Neuronal stem cell (in vitro differentiated cells): ENCODE data around the gene ALG3.

Experiments used
- DNase-seq: peaks from one replicate; pipeline ENCODE4 v3.0.0-alpha.2; 2013; ENCODE audit warnings: low spot score
- H2AFZ ChIP-seq: one replicate; pipeline ENCODE4 v1.6.1; 2013; ENCODE audit warnings: mild to moderate bottlenecking, low read length, inconsistent platforms
- H2AK5ac ChIP-seq: 2 replicates; pipeline ENCODE4 v1.6.1; 2013; ENCODE audit warnings: low read depth, mild to moderate bottlenecking, inconsistent platforms, low read length, moderate library complexity, mixed read lengths
- H2BK120ac ChIP-seq: 2 replicates; pipeline ENCODE4 v1.6.1; 2013; ENCODE audit warnings: low read depth, mild to moderate bottlenecking, inconsistent platforms, low read length, moderate library complexity, mixed read lengths
- H2BK12ac ChIP-seq: one replicate; pipeline ENCODE4 v1.6.1; 2013; ENCODE audit warnings: low read length, inconsistent platforms
- H2BK15ac ChIP-seq: 2 replicates; pipeline ENCODE4 v1.6.1; 2013; ENCODE audit warnings: mild to moderate bottlenecking, low read length, inconsistent platforms, mixed read lengths
- H2BK5ac ChIP-seq: one replicate; pipeline ENCODE4 v1.6.1; 2013; ENCODE audit warnings: inconsistent platforms, mild to moderate bottlenecking, low read length, moderate library complexity
- H3K14ac ChIP-seq: one replicate; pipeline ENCODE4 v1.6.1; 2013; ENCODE audit warnings: low read length, inconsistent platforms
- H3K18ac ChIP-seq: 2 replicates; pipeline ENCODE4 v1.6.1; 2013; ENCODE audit warnings: low read length, inconsistent platforms
- H3K23ac ChIP-seq: 2 replicates; pipeline ENCODE4 v1.6.1; 2013; ENCODE audit warnings: low read depth, mild to moderate bottlenecking, mixed read lengths, low read length, inconsistent platforms; ENCODE audit not compliant: poor library complexity
- H3K27ac ChIP-seq: replicated peaks from 3 replicates; pipeline ENCODE4 v1.5.1; 2013; ENCODE audit warnings: low read length, inconsistent platforms
- H3K27me3 ChIP-seq, 3 experiments: 2 replicates each; pipeline ENCODE4 v1.6.1; 2013; ENCODE audit warnings: low read length in 3 of 3, mild to moderate bottlenecking in 2 of 3, inconsistent platforms in 1 of 3, low read depth in 1 of 3, mixed read lengths in 1 of 3, moderate library complexity in 1 of 3; ENCODE audit not compliant: control insufficient read depth in 3 of 3, insufficient read depth in 3 of 3
- H3K36me3 ChIP-seq, 2 donors: replicated peaks in 1 of 2; 2 replicates each; pipeline ENCODE4 v1.6.1; 2013; ENCODE audit warnings: low read length in 2 of 2; ENCODE audit not compliant: control insufficient read depth in 2 of 2, insufficient read depth in 2 of 2
- H3K4ac ChIP-seq: 2 replicates; pipeline ENCODE4 v1.6.1; 2013; ENCODE audit warnings: inconsistent platforms, mild to moderate bottlenecking, low read length, moderate library complexity
- H3K4me1 ChIP-seq, 2 donors: 1 replicate in 1 of 2; 2 replicates in 1 of 2; pipeline ENCODE4 v1.6.1; 2013; ENCODE audit warnings: low read length in 2 of 2, low read depth in 1 of 2; ENCODE audit not compliant: control insufficient read depth in 2 of 2, insufficient read depth in 1 of 2
- H3K4me2 ChIP-seq: one replicate; pipeline ENCODE4 v1.6.1; 2013; ENCODE audit warnings: mild to moderate bottlenecking, low read length, inconsistent platforms; ENCODE audit not compliant: insufficient read depth, poor library complexity, severe bottlenecking
- H3K4me3 ChIP-seq, 2 donors: 2 replicates each; pipeline ENCODE4 v1.5.1; 2013; ENCODE audit warnings: low read length in 2 of 2, mild to moderate bottlenecking in 2 of 2, inconsistent platforms in 1 of 2, moderate library complexity in 1 of 2
- H3K79me1 ChIP-seq: one replicate; pipeline ENCODE4 v1.6.1; 2013; ENCODE audit warnings: low read depth, mild to moderate bottlenecking, inconsistent platforms, low read length, moderate library complexity
- H3K9ac ChIP-seq: one replicate; pipeline ENCODE4 v1.6.1; 2013; ENCODE audit warnings: mild to moderate bottlenecking, low read depth, low read length, inconsistent platforms; ENCODE audit not compliant: poor library complexity
- H3K9me3 ChIP-seq, 2 donors: replicated peaks in 1 of 2; 2 replicates each; pipeline versions ENCODE3 to v1.6.1; 2013; ENCODE audit warnings: low read length in 2 of 2, mild to moderate bottlenecking in 2 of 2, inconsistent platforms in 1 of 2, low read depth in 1 of 2, mixed read lengths in 1 of 2, moderate library complexity in 1 of 2; ENCODE audit not compliant: control insufficient read depth in 2 of 2, insufficient read depth in 1 of 2
- H4K8ac ChIP-seq: one replicate; pipeline ENCODE4 v1.6.1; 2013; ENCODE audit warnings: low read depth, mild to moderate bottlenecking, inconsistent platforms, low read length, moderate library complexity
- H4K91ac ChIP-seq: one replicate; pipeline ENCODE4 v1.6.1; 2013; ENCODE audit warnings: low read length, low read depth, mild to moderate bottlenecking, inconsistent platforms; ENCODE audit not compliant: poor library complexity
- WGBS, 2 donors: extraction: QIAGEN DNeasy Blood & Tissue Kit; methylation state at CpG; one replicate each; pipeline ENCODE4 v1.1.7; 2013; ENCODE audit warnings: missing lambda C conversion rate in 2 of 2, mixed read lengths in 1 of 2; ENCODE audit not compliant: insufficient read length in 2 of 2, insufficient replicate concordance in 1 of 2; ENCODE audit errors: extremely low coverage in 2 of 2; 5-methylcytosine and 5-hydroxymethylcytosine counted together

Gene ALG3

DNA sequence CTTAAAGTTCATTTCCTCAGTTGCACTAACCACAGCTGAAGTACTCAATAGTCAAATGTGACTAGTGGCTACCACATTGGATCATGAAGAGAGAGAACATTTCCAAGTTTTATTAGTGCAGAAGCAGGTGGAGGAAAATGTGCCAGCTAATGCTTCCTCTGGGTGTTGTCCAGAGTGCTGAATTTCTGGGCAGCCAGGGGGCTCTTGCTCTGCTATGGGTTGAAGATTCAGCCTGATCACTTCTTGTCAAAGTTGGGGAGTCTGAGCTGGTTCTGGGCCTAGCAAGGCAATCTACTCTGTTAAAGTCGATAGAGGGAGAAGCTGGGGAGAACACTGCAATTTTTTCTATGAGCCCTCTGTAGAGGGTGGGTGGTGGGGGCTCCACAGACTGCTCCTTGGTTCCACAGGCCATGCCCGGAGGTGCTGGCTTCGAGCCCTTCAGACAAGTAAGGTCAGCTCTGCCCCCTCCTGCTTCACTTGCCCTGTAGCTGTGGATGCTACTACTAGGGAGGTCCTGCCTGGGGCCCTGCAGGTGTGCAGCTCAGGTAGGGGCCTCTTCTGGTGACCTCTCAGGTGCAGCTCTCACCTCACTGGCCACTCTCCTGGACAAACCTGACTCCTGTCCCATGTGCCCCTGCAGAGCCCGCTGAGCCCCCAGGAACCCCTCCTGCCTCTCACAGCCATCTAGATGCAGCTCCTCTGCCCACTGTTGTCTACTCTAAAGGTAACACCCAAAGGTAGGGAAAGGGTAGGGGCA is 8.2 kb downstream of the ALG3 start:
- WGBS, 2 donors: no CpG with 5 or more reads among the region's 4 CpGs
- no peak for DNase-seq
- no peak overlapping the region for H3K14ac ChIP-seq
- no peak overlapping the region for H2BK12ac ChIP-seq
- H3K9me3 ChIP-seq: no peaks in the 10 kb centered on the region
- H3K4me1 ChIP-seq: peaks cover 0 to 1% of the 10 kb centered on the region in 2 donors
- H2AK5ac ChIP-seq: no peak overlapping the region
- H3K4me2 ChIP-seq: no peak overlapping the region
- no peak overlapping the region for H3K9ac ChIP-seq
- H3K27me3 ChIP-seq: peaks cover 0 to 28% (median 0%) of the 10 kb centered on the region in 3 experiments
- no peak overlapping the region for H4K91ac ChIP-seq
- no peak overlapping the region for H3K23ac ChIP-seq
- H2AFZ ChIP-seq: no peak overlapping the region
- H3K27ac ChIP-seq: no peak overlapping the region
- H4K8ac ChIP-seq: no peak overlapping the region
- no peak overlapping the region for H3K18ac ChIP-seq
- H2BK5ac ChIP-seq: no peak overlapping the region
- H2BK15ac ChIP-seq: no peak overlapping the region
- H2BK120ac ChIP-seq: no peak overlapping the region
- peaks cover 29 to 40% of the 10 kb centered on the region in 2 donors for H3K36me3 ChIP-seq
- no peak overlapping the region for H3K4me3 ChIP-seq
- H3K4ac ChIP-seq: no peak overlapping the region
- H3K79me1 ChIP-seq: peaks cover 5% of the 10 kb centered on the region

- WGBS, 2 donors: no CpG with 5 or more reads among the region's 7 CpGs
- peak overlapping the region; percentile 30 for H3K9ac ChIP-seq
Observed at GRCh38 chr3:184239708-184240107, 9.1 kb downstream of the ALG3 start.

GRCh38 chr3:184239221-184239620 is 9.5 kb downstream of the ALG3 start:
- H3K4me2 ChIP-seq: no peak overlapping the region
- no peak overlapping the region for H2BK15ac ChIP-seq
- H3K27me3 ChIP-seq: peaks cover 0 to 41% (median 0%) of the 10 kb centered on the region in 3 experiments
- H2AFZ ChIP-seq: no peak overlapping the region
- no peak overlapping the region for H4K91ac ChIP-seq
- no peak overlapping the region for H2BK5ac ChIP-seq
- H3K9ac ChIP-seq: no peak overlapping the region
- no peaks in the 10 kb centered on the region for H3K9me3 ChIP-seq
- peaks cover 16 to 26% of the 10 kb centered on the region in 2 donors for H3K36me3 ChIP-seq
- peaks cover 5% of the 10 kb centered on the region for H3K79me1 ChIP-seq
- no peak overlapping the region for H2AK5ac ChIP-seq
- DNase-seq: no peak
- H3K23ac ChIP-seq: peak overlapping the region; percentile 44
- no peak overlapping the region for H3K27ac ChIP-seq
- H2BK120ac ChIP-seq: no peak overlapping the region
- no peak overlapping the region for H3K18ac ChIP-seq
- peaks cover 0 to 1% of the 10 kb centered on the region in 2 donors for H3K4me1 ChIP-seq
- H3K14ac ChIP-seq: no peak overlapping the region
- WGBS, 2 donors: no CpG with 5 or more reads among the region's 8 CpGs
- no peak overlapping the region for H3K4ac ChIP-seq
- no peak overlapping the region for H4K8ac ChIP-seq
- no peak overlapping the region for H3K4me3 ChIP-seq
- H2BK12ac ChIP-seq: no peak overlapping the region

More at GRCh38 chr3:184239708-184240107, 9.1 kb downstream of the ALG3 start:
- H3K4me2 ChIP-seq: no peak overlapping the region
- H3K9me3 ChIP-seq: no peaks in the 10 kb centered on the region
- H4K91ac ChIP-seq: no peak overlapping the region
- H3K27me3 ChIP-seq: peaks cover 0 to 36% (median 0%) of the 10 kb centered on the region in 3 experiments
- H2BK120ac ChIP-seq: no peak overlapping the region
- no peak overlapping the region for H2BK12ac ChIP-seq
- no peak overlapping the region for H2AK5ac ChIP-seq
- no peak overlapping the region for H2AFZ ChIP-seq
- peaks cover 20 to 31% of the 10 kb centered on the region in 2 donors for H3K36me3 ChIP-seq
- H3K4me3 ChIP-seq: no peak overlapping the region
- DNase-seq: no peak
- H2BK5ac ChIP-seq: no peak overlapping the region
- no peak overlapping the region for H3K27ac ChIP-seq
- H3K4me1 ChIP-seq: peaks cover 0 to 1% of the 10 kb centered on the region in 2 donors
- H3K18ac ChIP-seq: no peak overlapping the region
- H3K4ac ChIP-seq: no peak overlapping the region
- no peak overlapping the region for H3K14ac ChIP-seq
- peaks cover 5% of the 10 kb centered on the region for H3K79me1 ChIP-seq
- no peak overlapping the region for H2BK15ac ChIP-seq
- H4K8ac ChIP-seq: no peak overlapping the region
- peak overlapping the region; percentile 44 for H3K23ac ChIP-seq

GRCh38 chr3:184238246-184238818 is 10.4 kb downstream of the ALG3 start:
- Histone ChIP-seq H4K8ac (no peak overlapping the region), H3K27me3 (peaks cover 0 to 50% (median 0%) of the 10 kb centered on the region in 3 experiments), H2BK120ac (no peak overlapping the region), H3K4me3 (no peak overlapping the region), H3K23ac (peak overlapping the region; percentile 53), H3K27ac (no peak overlapping the region), H3K4me1 (peaks cover 0 to 1% of the 10 kb centered on the region in 2 donors), H3K4ac (no peak overlapping the region), H2BK15ac (no peak overlapping the region), H3K9ac (peak overlapping the region; percentile 12), H3K18ac (no peak overlapping the region), H3K36me3 (peaks cover 11 to 17% of the 10 kb centered on the region in 2 donors), H2BK5ac (no peak overlapping the region), H2AFZ (no peak overlapping the region), H2AK5ac (no peak overlapping the region), H3K9me3 (no peaks in the 10 kb centered on the region), H3K4me2 (no peak overlapping the region), H3K14ac (peak overlapping the region; percentile 33), H3K79me1 (peaks cover 5% of the 10 kb centered on the region), H2BK12ac (no peak overlapping the region), H4K91ac (no peak overlapping the region)
- no CpG with 5 or more reads among the region's 13 CpGs for WGBS, 2 donors
- no peak for DNase-seq
